HepG2 (cell line): ENCODE data around the gene DEGS1. TPM values are rescaled to one million over a fixed set of nuclear protein-coding genes. Genes with fewer than 3 reads are reported as not detected.

ENCODE experiments used
- ARNT2 ChIP-seq: sonication (generic); formaldehyde crosslinking; IDR thresholded peaks from 2 replicates; pipeline ENCODE4 v1.8.0; 2022; ENCODE audit warnings: mild to moderate bottlenecking, low read depth, missing genetic modification reagents, moderate library complexity
- DNMT3B ChIP-seq: conservative IDR thresholded peaks from 2 replicates; pipeline ENCODE4 v1.6.1; 2016; ENCODE audit warnings: missing biosample characterization, control low read depth
- HNRNPL ChIP-seq: fragments of 200-400 bp; formaldehyde crosslinking; IDR thresholded peaks from 2 replicates; pipeline ENCODE4 v1.6.1; 2017; ENCODE audit warnings: mild to moderate bottlenecking, low read depth, low read length
- PRDM10 ChIP-seq: sonication (generic); formaldehyde crosslinking; IDR thresholded peaks from 2 replicates; pipeline ENCODE4 v1.4.0; 2020; ENCODE audit warnings: low read depth, missing genetic modification reagents
- PRMT3 ChIP-seq: sonication (generic); formaldehyde crosslinking; IDR thresholded peaks from 2 replicates; pipeline ENCODE4 v1.8.1; 2022; ENCODE audit warnings: low read depth, mild to moderate bottlenecking, moderate library complexity, missing genetic modification reagents, borderline replicate concordance
- RERE ChIP-seq: IDR thresholded peaks from 2 replicates; pipeline ENCODE4 v1.6.1; 2016; ENCODE audit warnings: low read depth, missing genetic modification reagents, missing compliant biosample characterization
- SIX1 ChIP-seq: sonication (generic); formaldehyde crosslinking; IDR thresholded peaks from 2 replicates; pipeline ENCODE4 v1.4.0; 2020; ENCODE audit warnings: missing genetic modification reagents, borderline replicate concordance
- THRA ChIP-seq: sonication (generic); formaldehyde crosslinking; IDR thresholded peaks from 2 replicates; pipeline ENCODE4 v1.4.0; 2020; ENCODE audit warnings: missing genetic modification reagents, borderline replicate concordance
- ZBTB46 ChIP-seq: sonication (generic); formaldehyde crosslinking; IDR thresholded peaks from 2 replicates; pipeline ENCODE4 v1.4.0; 2020; ENCODE audit warnings: mild to moderate bottlenecking, missing genetic modification reagents, borderline replicate concordance
- ZNF460 ChIP-seq: sonication (generic); formaldehyde crosslinking; IDR thresholded peaks from 2 replicates; pipeline ENCODE4 v1.5.1; 2020; ENCODE audit warnings: missing genetic modification reagents, mild to moderate bottlenecking, borderline replicate concordance
- ZNF556 ChIP-seq: sonication (generic); formaldehyde crosslinking; IDR thresholded peaks from 2 replicates; pipeline ENCODE4 v1.4.0; 2020; ENCODE audit warnings: mild to moderate bottlenecking, missing genetic modification reagents, borderline replicate concordance
- ZNF616 ChIP-seq: sonication (generic); formaldehyde crosslinking; IDR thresholded peaks from 2 replicates; pipeline ENCODE4 v1.5.0; 2020; ENCODE audit warnings: low read depth, mild to moderate bottlenecking, missing genetic modification reagents
- polyA plus RNA-seq, 8 experiments: library from polyadenylated mRNA; depleted of rRNA in 3 of 8; stranded (reverse) in 7 of 8; unstranded in 1 of 8; fragments of >200 nt; fragmentation: Illumina TruSeq in 4 of 8; extraction: Trizol in 4 of 8; gene quantifications; 2 replicates each; pipeline versions ENCODE4 v1.2.1 to v1.2.3, GENCODE V29; 2011 to 2016; ENCODE audit warnings: low read depth in 4 of 8, missing spikeins in 1 of 8, mixed read lengths in 1 of 8; ENCODE audit not compliant: insufficient read depth in 1 of 8
- total RNA-seq, 5 experiments: library from RNA; depleted of rRNA; stranded (reverse); fragments of >200 nt; fragmentation: Illumina TruSeq; extraction: Trizol; gene quantifications; 2 replicates each; pipeline ENCODE4 v1.2.3, GENCODE V29; 2016; ENCODE audit warnings: low read depth in 1 of 5

Gene DEGS1
- total and polyA plus RNA-seq, 2 of the 13 experiments (the other 11 are each of a cell fraction or from before 2014, with no cell fraction given), result 18.1 to 35.9 TPM

- TF ChIP-seq HNRNPL (0 out of 2 replicates have a peak, but pooled peaks have one; percentile 62), ZNF556 (CRISPR knock-in tag) (no peak), ZBTB46 (CRISPR knock-in tag) (no peak), ZNF616 (no peak), RERE (CRISPR knock-in tag) (no peak), ARNT2 (CRISPR knock-in tag) (peak; percentile 83; the same call in 1 of the 2 replicates), ZNF460 (CRISPR knock-in tag) (no peak), PRDM10 (no peak), DNMT3B (CRISPR knock-in tag) (no peak), SIX1 (no peak), PRMT3 (CRISPR knock-in tag) (peak; percentile 66; the same call in 1 of the 2 replicates), THRA (no peak)
These were observed 712 bp downstream of the DEGS1 start (continued) for GRCh38 chr1:224183591-224184312.
